K562 (cell line): ENCODE results near the gene IPP. TPM values are rescaled to one million over a fixed set of nuclear protein-coding genes. Genes with fewer than 3 reads are reported as not detected.

Experiments
- ATAC-seq: fragments of 200-7000 bp; cut with Tn5 transposase; 3 replicates; pipeline ENCODE4 v1.9.1; 2020; ENCODE audit warnings: moderate library complexity
- BruUV-seq: library from RNA; stranded (reverse); fragments of 400-500 nt; replicated peaks from 2 replicates; lab custom pipeline; 2021; lab: Mats Ljungman, UMichigan
- CTCF ChIA-PET: fragments of 300-600 bp; formaldehyde crosslinking; extraction: SDS; loops from one replicate; lab custom pipeline; 2021; ENCODE audit warnings: low intra/inter-chr PET ratio; lab: Yijun Ruan, JAX
- POLR2A ChIA-PET: fragments of 300-600, 350-650 bp; sonication (Branson Sonifier 250); formaldehyde crosslinking; extraction: SDS; loops from one replicate; lab custom pipeline; 2021; ENCODE audit warnings: antibody characterized with exemption, inconsistent platforms; lab: Yijun Ruan, JAX
- DNase-seq, 4 experiments: peaks; one replicate each; pipeline versions ENCODE4 v3.0.0 to v3.0.0-alpha.2; 2011 to 2018; ENCODE audit warnings: low spot score in 3 of 4, mixed read lengths in 3 of 4; ENCODE audit errors: extremely low read depth in 1 of 4
- FAIRE-seq: peaks from 2 replicates; lab custom pipeline; 2011; peaks lifted over from hg19 to GRCh38; lab: Jason Lieb, UNC
- H2AFZ ChIP-seq: 2 replicates; pipeline ENCODE4 v1.6.0; 2011; ENCODE audit warnings: low read depth, low read length, control low read depth, inconsistent platforms
- H3K27ac ChIP-seq: fragments of 200-600 bp; 3 replicates; pipeline ENCODE4 v1.8.0; 2011; ENCODE audit warnings: low read depth, mild to moderate bottlenecking, control low read depth, inconsistent platforms, low read length, moderate library complexity, mixed read lengths; ENCODE audit errors: extremely low read depth
- H3K27me3 ChIP-seq, 2 experiments: fragments of 300-600 bp in 1 of 2; 2 replicates in 1 of 2; 3 replicates in 1 of 2; pipeline versions ENCODE4 v1.6.0 to v1.8.0; 2011; ENCODE audit warnings: inconsistent platforms in 2 of 2, low read length in 2 of 2, mild to moderate bottlenecking in 1 of 2, mixed read lengths in 1 of 2, moderate library complexity in 1 of 2; ENCODE audit not compliant: control insufficient read depth in 2 of 2, insufficient read depth in 2 of 2
- H3K36me3 ChIP-seq: fragments of 300-600 bp; 3 replicates; pipeline ENCODE4 v1.8.0; 2011; ENCODE audit warnings: mild to moderate bottlenecking, low read length, inconsistent platforms; ENCODE audit not compliant: control insufficient read depth, insufficient read depth
- H3K4me1 ChIP-seq, 2 experiments: fragments of 200-600 bp in 1 of 2; replicated peaks in 1 of 2; 2 replicates in 1 of 2; 3 replicates in 1 of 2; pipeline versions ENCODE4 v1.5.1 to v1.8.0; 2011; ENCODE audit warnings: inconsistent platforms in 2 of 2, low read length in 2 of 2, mild to moderate bottlenecking in 1 of 2, mixed read lengths in 1 of 2, moderate library complexity in 1 of 2; ENCODE audit not compliant: control insufficient read depth in 2 of 2, insufficient read depth in 2 of 2
- H3K4me2 ChIP-seq: 2 replicates; pipeline ENCODE4 v1.6.1; 2011; ENCODE audit warnings: low read length, control low read depth, inconsistent platforms, mixed read lengths; ENCODE audit not compliant: insufficient read depth
- H3K4me3 ChIP-seq: fragments of 200-600 bp; sonication (generic), shearing (Covaris generic); 2 replicates; pipeline ENCODE4 v1.5.1; 2016; ENCODE audit warnings: control low read depth, inconsistent platforms
- H3K79me2 ChIP-seq: fragments of 200-600 bp; 3 replicates; pipeline ENCODE4 v1.8.0; 2011; ENCODE audit warnings: low read length, inconsistent platforms; ENCODE audit not compliant: control insufficient read depth, insufficient read depth
- H3K9ac ChIP-seq, 2 experiments: 2 replicates each; pipeline versions ENCODE4 v1.6.0 to v1.6.1; 2011; ENCODE audit warnings: low read depth in 2 of 2, low read length in 2 of 2, control low read depth in 1 of 2, inconsistent platforms in 1 of 2, mild to moderate bottlenecking in 1 of 2, mixed read lengths in 1 of 2; ENCODE audit not compliant: insufficient read depth in 1 of 2
- H3K9me1 ChIP-seq: one replicate; pipeline ENCODE4 v1.6.0; 2011; ENCODE audit warnings: inconsistent platforms, mild to moderate bottlenecking, low read length, moderate library complexity; ENCODE audit not compliant: control insufficient read depth, insufficient read depth
- H3K9me3 ChIP-seq: replicated peaks from 2 replicates; pipeline ENCODE4 v1.5.1; 2011; ENCODE audit warnings: low read depth, low read length, inconsistent platforms; ENCODE audit not compliant: control insufficient read depth, insufficient read depth
- H4K20me1 ChIP-seq: replicated peaks from 2 replicates; pipeline ENCODE4 v1.6.1; 2011; ENCODE audit warnings: low read length, inconsistent platforms, mixed read lengths; ENCODE audit not compliant: control insufficient read depth, insufficient read depth
- BCOR ChIP-seq: fragments of 450-650 bp; IDR thresholded peaks from 2 replicates; pipeline ENCODE4 v1.6.1; 2016
- GATAD2B ChIP-seq: fragments of 450-650 bp; IDR thresholded peaks from 2 replicates; pipeline ENCODE4 v1.6.1; 2017; ENCODE audit warnings: mild to moderate bottlenecking, borderline replicate concordance
- HMGN3 ChIP-seq: IDR thresholded peaks from 2 replicates; pipeline ENCODE4 v1.6.1; 2011; ENCODE audit warnings: borderline replicate concordance, low read depth, mild to moderate bottlenecking, mixed read lengths, low read length; ENCODE audit not compliant: insufficient read length; ENCODE audit errors: extremely low read depth
- NFRKB ChIP-seq: fragments of 450-650 bp; IDR thresholded peaks from 2 replicates; pipeline ENCODE4 v1.6.1; 2016; ENCODE audit warnings: low read depth
- PHB2 ChIP-seq: fragments of 450-650 bp; IDR thresholded peaks from 2 replicates; pipeline ENCODE4 v1.6.1; 2017; ENCODE audit warnings: low read depth
- SRSF9 ChIP-seq: fragments of 200-400 bp; formaldehyde crosslinking; IDR thresholded peaks from 2 replicates; pipeline ENCODE4 v1.6.1; 2017; ENCODE audit warnings: low read depth, low read length, borderline replicate concordance
- TEAD1 ChIP-seq, 2 experiments: fragments of 450-650 bp in 1 of 2; sonication (generic) in 1 of 2; formaldehyde crosslinking; IDR thresholded peaks; 2 replicates each; pipeline versions ENCODE4 v1.4.0 to v1.8.0; 2020 to 2022; ENCODE audit warnings: mild to moderate bottlenecking in 2 of 2, missing genetic modification reagents in 1 of 2
- ZBED1 ChIP-seq: IDR thresholded peaks from 2 replicates; pipeline ENCODE4 v1.6.1; 2014
- ZC3H11A ChIP-seq: IDR thresholded peaks from 2 replicates; pipeline ENCODE4 v1.6.1; 2012; ENCODE audit warnings: low read depth, low read length, improper control_type of control experiment
- ZNF124 ChIP-seq: sonication (generic); formaldehyde crosslinking; IDR thresholded peaks from 2 replicates; pipeline ENCODE4 v1.8.1; 2022; ENCODE audit warnings: missing genetic modification reagents
- WGBS: fragments of 100-300 bp; shearing (Covaris generic); methylation state at CpG from one replicate; pipeline ENCODE4 v1.1.6; 2016; ENCODE audit warnings: low coverage, mixed read lengths; ENCODE audit not compliant: insufficient coverage; ENCODE audit errors: missing lambda C conversion rate; 5-methylcytosine and 5-hydroxymethylcytosine counted together
- in situ Hi-C: fragments of 300-500 bp; cut with MboI; formaldehyde crosslinking; loops from 4 replicates; pipeline ENCODE4 v1.15.0; 2018; ENCODE audit warnings: inconsistent platforms, mixed read lengths
- intact Hi-C: fragments of 100-400 bp; cut with micrococcal nuclease; formaldehyde crosslinking; loops from 2 replicates; pipeline ENCODE4 v1.14.2; 2022
- polyA plus RNA-seq, 8 experiments: library from polyadenylated mRNA; depleted of rRNA in 4 of 8; stranded (reverse) in 5 of 8; unstranded in 3 of 8; fragments of >200 nt; fragmentation: Nextera tagmentation in 2 of 8; fragmentation: Illumina TruSeq in 1 of 8; extraction: Ambion mirVana in 2 of 8; extraction: Trizol in 1 of 8; gene quantifications; 2 replicates each; pipeline versions ENCODE4 v1.2.1 to v1.2.3, GENCODE V29; 2011 to 2014; ENCODE audit warnings: inconsistent platforms in 1 of 8, missing spikeins in 1 of 8
- total RNA-seq, 7 experiments: library from RNA; depleted of rRNA in 6 of 7; stranded (reverse); fragments of >200 nt in 6 of 7; fragmentation: Illumina TruSeq in 2 of 7; extraction: Trizol in 2 of 7; gene quantifications; 2 replicates each; pipeline versions ENCODE4 v1.2.1 to v1.2.3, GENCODE V29; 2011 to 2021; ENCODE audit warnings: low replicate concordance in 1 of 7
- TF ChIP-seq, protein P1 (sequence below): fragments of 200-800 bp; sonication (Bioruptor generic); IDR thresholded peaks from 2 replicates; pipeline ENCODE4 v1.6.1; 2016; ENCODE audit warnings: missing genetic modification characterization, missing compliant biosample characterization
- TF ChIP-seq, protein P2 (sequence below), 2 experiments: fragments of 450-650 bp; IDR thresholded peaks; 2 replicates each; pipeline ENCODE4 v1.6.1; 2016

The IPP gene
- total and polyA plus RNA-seq, 9 of the 15 experiments (the other 6 are each of a cell fraction or from before 2014, with no cell fraction given) = 6.9 to 15.1 (median 9.7) TPM

DNA sequence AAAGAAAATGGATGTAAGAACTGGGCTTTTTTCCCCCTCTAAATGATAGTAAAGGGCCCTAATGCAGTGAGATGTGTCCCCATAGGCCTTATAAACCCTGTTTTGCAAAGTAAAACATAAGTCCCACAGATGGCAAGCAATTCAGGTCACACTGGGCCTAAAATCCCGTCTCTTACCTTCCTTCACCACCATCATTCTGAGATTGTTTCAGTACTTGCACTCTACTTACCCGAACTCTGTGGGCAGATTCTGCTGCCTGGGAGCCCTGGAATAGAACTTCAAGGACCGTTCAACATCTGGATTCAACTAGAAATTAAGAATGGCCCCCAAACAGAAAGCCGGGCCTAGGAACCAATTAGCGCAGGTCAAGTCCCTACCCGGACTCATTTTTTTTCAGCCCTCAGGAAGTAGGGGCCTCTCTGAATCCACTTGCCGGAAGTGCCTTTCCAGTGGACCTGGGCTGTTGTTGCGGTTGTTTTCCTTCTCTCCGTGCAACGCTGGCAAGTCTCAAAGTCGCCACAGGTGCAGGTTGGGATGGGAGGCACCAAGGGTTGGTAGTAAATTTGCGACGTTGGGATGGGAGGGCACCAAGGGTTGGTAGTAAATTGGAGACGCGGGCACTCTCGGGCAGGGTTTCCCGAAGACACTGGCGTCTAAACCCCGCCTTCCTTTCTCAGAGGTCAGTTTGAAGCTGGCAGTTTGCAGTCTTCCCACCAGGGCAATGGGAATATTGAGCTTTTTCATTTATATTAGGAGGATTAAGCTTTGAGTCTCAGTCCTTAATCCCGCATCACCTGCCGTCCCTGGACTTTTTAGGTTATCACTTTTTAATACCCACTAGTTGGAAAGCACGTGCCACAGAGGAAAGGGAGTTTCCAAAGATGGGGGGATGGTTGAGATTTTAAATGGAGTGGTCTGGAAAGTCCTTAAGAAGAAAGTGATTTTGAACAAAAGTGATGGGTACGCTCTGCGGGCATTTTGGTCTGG lies 62.4 kb downstream of the IPP start, which contains the start of gene TMEM69:
TMEM69 (plus strand) TSS at position 428 of the 987 bp plus-strand sequence. CDS start 2,888 bp downstream, outside the sequence.
- Histone ChIP-seq H3K27me3 (no peaks in the 10 kb centered on the region), H3K9ac (peak within 1 kb of the TSS; percentile 99), H3K4me2 (peak within 1 kb of the TSS; percentile 95), H4K20me1 (no peaks in the 10 kb centered on the region; the same call in 1 of the 2 replicates), H3K27ac (peak within 1 kb of the TSS; percentile 98), H3K4me1 (peaks cover 3 to 30% of the 10 kb centered on the region in 2 experiments; a peak in 3 of 5 replicates), H3K4me3 (peak within 1 kb of the TSS; percentile 87), H3K36me3 (peaks cover 40% of the 10 kb centered on the region), H2AFZ (peak within 1 kb of the TSS; percentile 94), H3K79me2 (peaks cover 88% of the 10 kb centered on the region), H3K9me1 (no peaks in the 10 kb centered on the region), H3K9me3 (no peaks in the 10 kb centered on the region)
- CTCF ChIA-PET = interaction anchor here (0.6 kb wide), 1 partner anchor 197 kb away, joined by 3 read pairs; the partner anchor contains the start of gene TESK2
- BruUV-seq = TSS peak; percentile 56
- ATAC-seq = peak; percentile 28
- peak; percentile 75 to 96 (median 84) for DNase-seq
- intact Hi-C loops (loop anchor here (1.0 to 5.0 kb wide), 5 partner anchors 62 to 194 kb away; partner anchors contain the start of genes IPP, MAST2 and NASP), in situ Hi-C loops (no loop called here)
- 1% methylated on average over 24 of the region's 24 CpGs for WGBS
- POLR2A ChIA-PET = interaction anchor here (0.5 to 2.7 kb wide), 29 partner anchors 9 to 967 kb away, joined by 3 to 95 read pairs (median 4); partner anchors contain the start of genes HECTD3 and PRDX1
- peak; percentile 88 for FAIRE-seq
- TF ChIP-seq, protein P1, sequence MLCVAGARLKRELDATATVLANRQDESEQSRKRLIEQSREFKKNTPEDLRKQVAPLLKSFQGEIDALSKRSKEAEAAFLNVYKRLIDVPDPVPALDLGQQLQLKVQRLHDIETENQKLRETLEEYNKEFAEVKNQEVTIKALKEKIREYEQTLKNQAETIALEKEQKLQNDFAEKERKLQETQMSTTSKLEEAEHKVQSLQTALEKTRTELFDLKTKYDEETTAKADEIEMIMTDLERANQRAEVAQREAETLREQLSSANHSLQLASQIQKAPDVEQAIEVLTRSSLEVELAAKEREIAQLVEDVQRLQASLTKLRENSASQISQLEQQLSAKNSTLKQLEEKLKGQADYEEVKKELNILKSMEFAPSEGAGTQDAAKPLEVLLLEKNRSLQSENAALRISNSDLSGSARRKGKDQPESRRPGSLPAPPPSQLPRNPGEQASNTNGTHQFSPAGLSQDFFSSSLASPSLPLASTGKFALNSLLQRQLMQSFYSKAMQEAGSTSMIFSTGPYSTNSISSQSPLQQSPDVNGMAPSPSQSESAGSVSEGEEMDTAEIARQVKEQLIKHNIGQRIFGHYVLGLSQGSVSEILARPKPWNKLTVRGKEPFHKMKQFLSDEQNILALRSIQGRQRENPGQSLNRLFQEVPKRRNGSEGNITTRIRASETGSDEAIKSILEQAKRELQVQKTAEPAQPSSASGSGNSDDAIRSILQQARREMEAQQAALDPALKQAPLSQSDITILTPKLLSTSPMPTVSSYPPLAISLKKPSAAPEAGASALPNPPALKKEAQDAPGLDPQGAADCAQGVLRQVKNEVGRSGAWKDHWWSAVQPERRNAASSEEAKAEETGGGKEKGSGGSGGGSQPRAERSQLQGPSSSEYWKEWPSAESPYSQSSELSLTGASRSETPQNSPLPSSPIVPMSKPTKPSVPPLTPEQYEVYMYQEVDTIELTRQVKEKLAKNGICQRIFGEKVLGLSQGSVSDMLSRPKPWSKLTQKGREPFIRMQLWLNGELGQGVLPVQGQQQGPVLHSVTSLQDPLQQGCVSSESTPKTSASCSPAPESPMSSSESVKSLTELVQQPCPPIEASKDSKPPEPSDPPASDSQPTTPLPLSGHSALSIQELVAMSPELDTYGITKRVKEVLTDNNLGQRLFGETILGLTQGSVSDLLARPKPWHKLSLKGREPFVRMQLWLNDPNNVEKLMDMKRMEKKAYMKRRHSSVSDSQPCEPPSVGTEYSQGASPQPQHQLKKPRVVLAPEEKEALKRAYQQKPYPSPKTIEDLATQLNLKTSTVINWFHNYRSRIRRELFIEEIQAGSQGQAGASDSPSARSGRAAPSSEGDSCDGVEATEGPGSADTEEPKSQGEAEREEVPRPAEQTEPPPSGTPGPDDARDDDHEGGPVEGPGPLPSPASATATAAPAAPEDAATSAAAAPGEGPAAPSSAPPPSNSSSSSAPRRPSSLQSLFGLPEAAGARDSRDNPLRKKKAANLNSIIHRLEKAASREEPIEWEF = no peak
- TF ChIP-seq, protein P2, sequence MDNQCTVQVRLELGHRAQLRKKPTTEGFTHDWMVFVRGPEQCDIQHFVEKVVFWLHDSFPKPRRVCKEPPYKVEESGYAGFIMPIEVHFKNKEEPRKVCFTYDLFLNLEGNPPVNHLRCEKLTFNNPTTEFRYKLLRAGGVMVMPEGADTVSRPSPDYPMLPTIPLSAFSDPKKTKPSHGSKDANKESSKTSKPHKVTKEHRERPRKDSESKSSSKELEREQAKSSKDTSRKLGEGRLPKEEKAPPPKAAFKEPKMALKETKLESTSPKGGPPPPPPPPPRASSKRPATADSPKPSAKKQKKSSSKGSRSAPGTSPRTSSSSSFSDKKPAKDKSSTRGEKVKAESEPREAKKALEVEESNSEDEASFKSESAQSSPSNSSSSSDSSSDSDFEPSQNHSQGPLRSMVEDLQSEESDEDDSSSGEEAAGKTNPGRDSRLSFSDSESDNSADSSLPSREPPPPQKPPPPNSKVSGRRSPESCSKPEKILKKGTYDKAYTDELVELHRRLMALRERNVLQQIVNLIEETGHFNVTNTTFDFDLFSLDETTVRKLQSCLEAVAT (IDR thresholded peaks at IDR 0.05) = peak in 1 of 2 experiments; percentile 31; a peak in 1 of 4 replicates
- TF ChIP-seq PHB2 (no peak), ZC3H11A (peak; percentile 92; the same call in 1 of the 2 replicates), TEAD1 (CRISPR knock-in tag; IDR thresholded peaks at IDR 0.05) (peak; percentile 15 to 80; a peak in 2 of 4 replicates), SRSF9 (no peak), GATAD2B (no peak), NFRKB (peak; percentile 99), BCOR (peak; percentile 49; the same call in 1 of the 2 replicates), ZNF124 (CRISPR knock-in tag) (no peak), ZBED1 (0 out of 2 replicates have a peak, but pooled peaks have one; percentile 42), HMGN3 (no peak)
